Measurements from ENCODE around the gene TPST2. TPM values are rescaled to one million over a fixed set of nuclear protein-coding genes. Genes with fewer than 3 reads are reported as not detected.

Gene TPST2
- total RNA-seq, 3 donors from 2014 or later = 9.2 to 13.9 (median 11.7) TPM

DNA sequence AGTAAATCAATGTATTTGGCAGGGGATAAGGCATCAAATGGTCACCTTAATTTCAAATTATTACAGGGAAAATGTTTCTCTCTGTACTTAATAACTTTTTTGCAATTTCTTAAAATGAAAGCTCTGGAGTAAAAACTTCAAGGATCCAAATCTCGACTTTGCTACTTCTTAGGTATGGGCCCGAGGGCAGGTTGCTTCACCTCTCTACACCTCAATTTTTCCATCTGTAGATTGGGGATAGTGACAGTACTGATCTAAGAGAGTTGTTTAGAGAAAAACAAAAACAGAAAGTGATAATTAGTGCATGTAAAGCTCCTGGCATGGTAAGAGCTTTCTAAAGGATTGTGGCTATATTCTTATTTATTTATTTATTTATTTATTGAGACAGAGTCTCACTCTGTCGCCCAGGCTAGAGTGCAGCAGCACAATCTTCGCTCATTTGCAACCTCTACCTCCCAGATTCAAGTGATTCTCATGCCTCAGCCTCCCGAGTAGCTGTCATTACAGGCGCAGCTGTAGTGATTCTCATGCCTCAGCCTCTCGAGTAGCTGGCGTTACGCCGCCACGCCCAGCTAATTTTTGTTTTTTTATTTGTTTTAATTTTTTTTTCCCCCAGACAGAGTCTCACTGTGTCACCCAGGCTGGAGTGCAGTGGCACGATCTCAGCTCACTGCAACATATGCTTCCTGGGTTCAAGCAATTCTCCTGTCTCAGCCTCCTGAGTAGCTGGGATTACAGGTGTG is 75.3 kb downstream of the TPST2 start:
- no peaks in the 10 kb centered on the region for H3K9me3 ChIP-seq
- TF ChIP-seq, protein P1, sequence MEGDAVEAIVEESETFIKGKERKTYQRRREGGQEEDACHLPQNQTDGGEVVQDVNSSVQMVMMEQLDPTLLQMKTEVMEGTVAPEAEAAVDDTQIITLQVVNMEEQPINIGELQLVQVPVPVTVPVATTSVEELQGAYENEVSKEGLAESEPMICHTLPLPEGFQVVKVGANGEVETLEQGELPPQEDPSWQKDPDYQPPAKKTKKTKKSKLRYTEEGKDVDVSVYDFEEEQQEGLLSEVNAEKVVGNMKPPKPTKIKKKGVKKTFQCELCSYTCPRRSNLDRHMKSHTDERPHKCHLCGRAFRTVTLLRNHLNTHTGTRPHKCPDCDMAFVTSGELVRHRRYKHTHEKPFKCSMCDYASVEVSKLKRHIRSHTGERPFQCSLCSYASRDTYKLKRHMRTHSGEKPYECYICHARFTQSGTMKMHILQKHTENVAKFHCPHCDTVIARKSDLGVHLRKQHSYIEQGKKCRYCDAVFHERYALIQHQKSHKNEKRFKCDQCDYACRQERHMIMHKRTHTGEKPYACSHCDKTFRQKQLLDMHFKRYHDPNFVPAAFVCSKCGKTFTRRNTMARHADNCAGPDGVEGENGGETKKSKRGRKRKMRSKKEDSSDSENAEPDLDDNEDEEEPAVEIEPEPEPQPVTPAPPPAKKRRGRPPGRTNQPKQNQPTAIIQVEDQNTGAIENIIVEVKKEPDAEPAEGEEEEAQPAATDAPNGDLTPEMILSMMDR (IDR thresholded peaks at IDR 0.05) = no peak
- peaks cover 14% of the 10 kb centered on the region for H3K4me1 ChIP-seq (ENCODE audit: low read depth)
- DNase-seq (no peak), ATAC-seq (no peak)
- no peaks in the 10 kb centered on the region for H3K36me3 ChIP-seq (ENCODE audit: low read depth)
- H3K4me3 ChIP-seq = no peak overlapping the region
- intact Hi-C loops (cut with DNase I, micrococcal nuclease) = no loop called here

DNA sequence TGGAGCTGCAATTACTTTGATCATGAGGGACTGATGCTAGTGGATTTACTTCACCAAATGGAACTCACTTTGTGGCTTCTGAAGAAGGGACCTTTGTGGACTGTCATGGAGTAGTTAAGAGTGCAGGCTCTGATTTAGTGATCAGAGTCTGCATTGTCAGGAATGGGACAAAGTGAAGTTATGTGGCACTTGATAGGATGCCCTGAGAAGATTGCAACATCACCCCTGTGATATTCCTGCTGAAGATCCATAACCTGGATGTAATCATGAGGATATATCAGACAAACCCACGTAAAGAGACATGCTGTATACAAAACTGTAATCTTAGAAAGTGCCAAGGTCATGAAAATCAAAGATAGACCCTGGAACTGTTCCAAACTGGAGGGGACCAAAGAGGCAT is 76.1 kb downstream of the TPST2 start:
- ATAC-seq = no peak
- no peak for DNase-seq
- Histone ChIP-seq H3K9me3 (no peaks in the 10 kb centered on the region), H3K36me3 (ENCODE audit: low read depth) (no peaks in the 10 kb centered on the region), H3K4me3 (no peak overlapping the region), H3K4me1 (ENCODE audit: low read depth) (peaks cover 14% of the 10 kb centered on the region)
- TF ChIP-seq, protein P1 (IDR thresholded peaks at IDR 0.05) = no peak
- intact Hi-C loops (cut with DNase I, micrococcal nuclease) = no loop called here

DNA sequence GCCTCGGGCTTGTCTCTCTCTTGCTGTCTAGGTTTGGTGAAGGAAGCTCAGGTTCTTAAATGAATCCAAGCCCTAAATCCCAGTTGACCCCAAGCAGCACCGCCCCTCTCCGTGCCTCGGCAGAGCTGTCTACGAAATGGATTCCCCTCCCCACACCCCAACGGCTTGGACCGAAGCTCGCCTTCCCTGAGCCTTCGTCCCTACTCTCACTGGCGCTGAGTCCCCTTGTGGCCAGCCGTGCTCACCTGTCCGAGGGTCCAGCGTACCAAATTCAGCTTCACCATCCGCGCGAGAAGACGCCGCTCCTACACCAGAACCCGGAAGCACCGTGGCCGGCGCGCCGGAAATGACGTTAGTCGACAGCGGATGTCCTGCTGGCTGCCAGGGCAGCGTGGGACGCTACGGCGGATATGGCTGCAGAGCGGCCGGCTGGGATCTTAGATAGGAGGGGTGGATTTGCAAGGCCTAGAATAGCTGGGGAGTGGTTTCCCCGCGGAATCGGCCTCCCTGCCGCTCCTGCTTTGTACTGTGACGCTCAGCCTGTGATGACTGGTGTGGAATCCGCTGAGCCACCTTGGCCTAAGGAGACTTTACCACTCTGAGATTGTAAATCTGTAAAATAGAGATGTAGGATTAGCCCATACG is 77.7 kb downstream of the TPST2 start, which contains the start of gene TFIP11:
Gene TFIP11 (minus strand): TSS at position 325 of the 645 bp plus-strand sequence. CDS start 2,201 bp downstream, outside the sequence.
- H3K9me3 ChIP-seq = no peaks in the 10 kb centered on the region
- peak; percentile 96 to 99 (median 97) for DNase-seq
- TF ChIP-seq, protein P1 (IDR thresholded peaks at IDR 0.05) = no peak
- peaks cover 14% of the 10 kb centered on the region for H3K4me1 ChIP-seq (ENCODE audit: low read depth)
- H3K36me3 ChIP-seq (ENCODE audit: low read depth) = no peaks in the 10 kb centered on the region
- intact Hi-C loops (cut with DNase I, micrococcal nuclease) = no loop called here
- ATAC-seq = peak; percentile 100
- peak within 1 kb of the TSS; percentile 79 for H3K4me3 ChIP-seq

DNA sequence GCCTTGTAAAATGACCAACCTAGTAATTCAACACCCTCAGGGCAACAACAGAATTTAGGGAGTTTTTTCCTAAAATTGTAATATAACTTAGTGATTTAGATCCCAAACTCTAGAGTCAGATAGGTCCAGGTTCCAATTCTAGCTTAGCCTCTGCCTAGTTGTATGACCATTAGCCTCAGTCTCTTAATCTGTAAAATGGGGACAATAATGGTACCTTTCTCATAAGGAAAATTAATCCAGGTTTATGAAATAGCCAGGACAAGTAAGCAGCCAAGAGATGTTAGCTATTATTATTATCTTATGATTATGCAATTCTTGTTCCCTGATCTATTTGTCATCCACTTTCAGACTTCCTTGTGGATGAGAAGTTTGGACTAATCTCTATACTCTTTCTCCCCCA is 81.8 kb downstream of the TPST2 start:
- no peak overlapping the region for H3K4me3 ChIP-seq
- no peaks in the 10 kb centered on the region for H3K9me3 ChIP-seq
- TF ChIP-seq, protein P1 (IDR thresholded peaks at IDR 0.05) = no peak
- peaks cover 12% of the 10 kb centered on the region for H3K4me1 ChIP-seq (ENCODE audit: low read depth)
- no peak for ATAC-seq
- intact Hi-C loops (cut with DNase I, micrococcal nuclease) = no loop called here
- no peak for DNase-seq
- peaks cover 3% of the 10 kb centered on the region for H3K36me3 ChIP-seq (ENCODE audit: low read depth)

DNA sequence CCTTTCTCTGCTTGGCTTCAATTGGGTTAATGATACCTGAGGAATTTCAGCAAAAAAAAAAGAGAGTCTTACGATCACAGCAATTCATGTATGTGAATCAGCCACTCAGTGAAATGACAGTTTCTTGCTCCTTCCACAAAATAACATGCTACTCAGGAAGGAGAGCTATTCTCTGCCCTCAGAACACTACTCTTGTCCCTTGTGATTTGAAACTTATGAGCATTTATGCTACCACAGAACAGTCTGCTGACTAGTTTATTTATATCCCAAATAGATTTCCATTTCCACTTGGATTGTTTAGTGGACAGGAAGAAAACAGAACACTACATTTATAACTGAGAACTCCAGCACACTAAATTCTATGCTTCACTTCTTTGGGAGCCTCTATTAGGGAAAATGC is 86.2 kb downstream of the TPST2 start:
- Histone ChIP-seq H3K4me3 (no peak overlapping the region), H3K9me3 (no peaks in the 10 kb centered on the region), H3K36me3 (ENCODE audit: low read depth) (peaks cover 20% of the 10 kb centered on the region), H3K4me1 (ENCODE audit: low read depth) (no peaks in the 10 kb centered on the region)
- ATAC-seq (no peak), DNase-seq (no peak)
- TF ChIP-seq, protein P1 (IDR thresholded peaks at IDR 0.05) = no peak
- intact Hi-C loops (cut with DNase I, micrococcal nuclease) = no loop called here

Measured in mucosa of descending colon (tissue), 3 donors.